Inferior parietal cortex (tissue), 1 donor: Measurements from ENCODE around the gene C2orf78.
A peak's percentile ranks its signal among the peaks of the same experiment; 100 is the strongest.

Experiments used
- DNase-seq: peaks from one replicate; pipeline ENCODE4 v3.0.0-alpha.2; 2016; ENCODE audit errors: extremely low spot score

Gene C2orf78

GRCh38 chr2:73838889-73839534 is 55.0 kb downstream of the C2orf78 start:
- no peak for DNase-seq

DNA sequence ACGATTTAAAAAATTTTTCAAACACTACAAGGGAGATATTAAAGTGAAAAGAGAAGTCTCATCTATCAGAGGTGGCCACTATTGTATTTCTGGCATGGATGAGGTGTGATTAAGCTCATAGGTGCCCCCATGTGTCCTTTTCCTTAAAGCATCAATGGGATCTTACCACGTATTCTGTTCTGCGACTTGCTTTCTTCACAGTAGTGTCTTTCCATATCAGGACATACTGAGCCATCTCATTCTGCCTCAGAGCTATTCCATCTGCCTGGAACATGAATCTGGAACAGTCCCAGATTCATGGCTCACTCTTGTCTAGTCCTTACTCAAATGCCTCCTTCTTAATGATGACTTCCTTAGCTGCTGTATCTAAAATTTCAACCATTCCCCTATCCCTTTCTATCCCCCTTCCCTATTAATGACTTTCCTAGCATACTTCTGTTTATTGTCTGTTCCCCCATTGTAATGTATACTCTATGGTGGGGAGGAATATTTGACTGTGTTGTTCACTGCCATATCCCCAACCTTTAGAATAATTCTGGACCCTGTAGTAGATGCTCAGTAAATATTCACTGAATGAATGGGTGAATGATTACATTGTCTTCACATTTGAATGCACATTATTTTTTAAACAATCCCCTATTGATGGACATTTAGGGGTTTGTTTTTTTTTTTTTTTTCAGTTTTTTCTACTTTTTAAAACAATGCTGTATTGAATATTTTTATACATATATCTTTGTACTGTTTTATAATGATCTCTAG is 55.8 kb downstream of the C2orf78 start:
- peak; percentile 43 for DNase-seq

DNA sequence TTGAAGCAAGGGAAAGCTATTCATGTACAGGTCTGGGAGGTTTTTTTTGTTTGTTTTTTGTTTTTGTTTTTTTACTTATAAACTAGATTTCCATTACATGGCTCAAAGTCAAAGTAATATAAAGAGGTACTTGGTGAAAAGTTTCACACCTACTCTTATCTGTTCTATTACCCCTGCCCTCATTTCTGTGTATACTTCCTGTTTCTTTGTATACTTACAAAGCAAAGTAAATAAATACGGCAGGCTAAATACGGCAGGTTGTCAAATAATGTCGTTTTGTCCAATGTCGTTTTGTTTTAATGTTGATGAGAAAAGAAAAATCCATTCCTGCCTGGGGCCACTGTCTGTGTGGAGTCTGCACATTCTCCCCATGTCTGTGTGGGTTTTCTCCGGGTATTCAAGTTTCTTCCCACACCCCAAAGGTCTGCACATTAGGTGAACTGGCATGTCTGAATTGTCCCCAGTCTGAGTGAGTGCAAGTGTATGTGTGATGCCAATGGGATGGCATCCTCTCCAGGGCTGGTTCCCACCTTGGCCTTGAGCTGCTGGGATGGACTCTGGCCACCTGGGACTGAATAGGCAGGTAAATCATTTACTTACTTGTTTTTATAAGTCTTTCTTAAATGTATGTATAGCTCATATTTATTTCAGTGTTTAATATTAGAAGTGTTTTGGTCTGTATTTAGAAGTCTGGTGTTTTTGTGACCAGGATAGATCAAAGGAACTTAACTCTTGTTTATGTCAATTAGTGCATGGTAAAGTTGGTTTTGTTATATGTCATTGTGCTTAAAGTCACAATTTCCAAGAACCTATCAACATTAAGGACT is 58.1 kb downstream of the C2orf78 start:
- DNase-seq, result no peak

- no peak for DNase-seq
Observed at GRCh38 chr2:73842739-73843019, 58.7 kb downstream of the C2orf78 start.

- no peak for DNase-seq
Observed at GRCh38 chr2:73844087-73844486, 60.1 kb downstream of the C2orf78 start.

DNA sequence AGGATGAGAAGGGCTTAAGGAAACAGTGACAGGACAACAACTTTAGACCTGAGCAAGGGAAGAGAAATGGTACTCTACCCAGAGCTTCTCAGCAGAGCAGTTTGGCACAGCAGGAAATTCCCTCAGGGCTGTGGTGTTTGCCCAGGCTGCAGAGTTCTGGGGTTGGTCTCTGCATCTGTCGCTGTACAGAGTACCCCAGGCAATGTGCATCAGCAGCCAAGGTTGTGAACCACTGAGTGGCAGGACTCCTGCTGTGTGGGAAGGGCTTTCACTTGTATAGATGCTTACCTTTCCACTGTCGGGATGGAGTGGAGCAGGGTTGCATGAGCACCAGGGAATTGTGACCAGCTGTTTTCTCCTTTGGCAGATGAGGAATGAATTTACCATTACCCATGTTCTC is 66.0 kb downstream of the C2orf78 start:
- DNase-seq, result no peak

DNA sequence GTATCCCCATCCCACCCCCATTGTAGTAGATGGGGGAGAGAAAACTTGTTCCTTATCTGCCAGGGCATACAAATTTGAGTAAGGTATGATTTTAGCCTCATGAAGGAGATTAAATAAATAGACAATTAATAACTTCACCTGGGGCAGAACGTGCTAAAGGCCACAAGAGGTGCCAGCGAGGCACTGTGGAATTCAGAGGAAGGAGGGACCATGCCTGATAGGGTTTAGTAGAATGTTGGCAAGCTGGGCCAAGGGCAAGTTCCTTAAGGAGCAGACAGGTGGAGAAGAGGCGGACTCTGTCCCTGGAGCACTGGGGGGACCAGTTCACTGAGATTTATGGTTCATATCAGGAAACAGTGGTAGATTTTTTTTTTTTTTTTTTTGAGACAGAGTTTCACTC is 67.3 kb downstream of the C2orf78 start:
- DNase-seq, result no peak

- no peak for DNase-seq
Observed at GRCh38 chr2:73852020-73852419, 68.0 kb downstream of the C2orf78 start.

GRCh38 chr2:73855526-73855925 is 71.5 kb downstream of the C2orf78 start:
- no peak for DNase-seq

GRCh38 chr2:73856214-73856613 is 72.2 kb downstream of the C2orf78 start:
- DNase-seq, result no peak

DNA sequence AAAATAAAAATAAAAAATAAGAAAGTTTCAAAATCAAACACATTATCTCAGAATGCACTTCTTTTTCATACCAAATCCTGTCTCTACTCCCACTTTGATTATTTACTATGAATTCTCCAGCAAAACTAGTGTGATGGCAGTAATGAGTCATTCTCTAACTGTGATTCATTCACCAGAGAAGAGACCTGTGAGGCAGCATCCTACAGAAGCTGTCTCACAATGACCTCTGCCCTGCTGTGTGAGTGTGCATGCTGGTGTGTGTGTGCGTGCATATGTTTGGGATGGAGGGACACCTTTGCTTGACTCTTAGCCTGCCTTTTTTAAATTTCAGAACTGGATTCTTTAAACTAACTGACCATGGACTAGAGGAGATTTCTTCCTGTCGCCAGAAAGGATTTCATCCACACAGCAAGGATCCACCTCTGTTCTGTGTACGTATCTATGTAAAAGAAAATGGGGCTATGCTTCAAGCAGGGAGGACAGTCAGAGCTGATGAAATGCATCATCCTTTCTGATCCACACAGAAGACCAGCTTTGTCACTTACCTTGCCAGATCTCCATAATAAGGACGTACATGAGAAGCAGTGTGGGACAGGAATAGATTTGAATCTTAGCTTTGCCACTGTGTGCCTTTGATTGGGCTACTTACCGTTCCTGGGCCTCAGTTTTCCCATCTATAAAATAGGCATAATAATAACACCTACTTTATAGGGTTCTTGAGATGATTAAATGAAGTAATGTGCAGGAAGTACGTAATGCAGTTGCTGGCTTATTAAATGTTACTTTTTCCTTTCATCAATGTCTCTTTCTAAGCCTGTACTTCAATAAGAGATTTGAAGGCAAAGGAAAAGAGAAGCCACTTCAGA is 76.0 kb downstream of the C2orf78 start:
- no peak for DNase-seq

- DNase-seq, result no peak
Observed at GRCh38 chr2:73862987-73863386, 79.0 kb downstream of the C2orf78 start.
